IMR-90 (cell line): ENCODE measurements around the gene FGGY.

ENCODE experiments used
- CEBPB ChIP-seq: IDR thresholded peaks from 2 replicates; pipeline ENCODE4 v1.6.1; 2012; ENCODE audit warnings: low read depth, low read length, improper control_type of control experiment
- CHD1 ChIP-seq: IDR thresholded peaks from 2 replicates; pipeline ENCODE4 v1.6.1; 2012; ENCODE audit warnings: low read depth, low read length, improper control_type of control experiment
- CTCF ChIP-seq: conservative IDR thresholded peaks from 2 replicates; pipeline ENCODE4 v1.5.1; 2012; ENCODE audit warnings: mild to moderate bottlenecking, low read depth, low read length, improper control_type of control experiment
- FOS ChIP-seq: fragments of 150-350 bp; IDR thresholded peaks from 2 replicates; pipeline ENCODE4 v1.6.1; 2016; ENCODE audit warnings: low read depth, low read length
- MAFK ChIP-seq: IDR thresholded peaks from 2 replicates; pipeline ENCODE4 v1.6.1; 2012; ENCODE audit warnings: low read depth, low read length, improper control_type of control experiment
- NFE2L2 ChIP-seq: fragments of 150-350 bp; IDR thresholded peaks from 2 replicates; pipeline ENCODE4 v1.6.1; 2016; ENCODE audit warnings: low read depth, mild to moderate bottlenecking, low read length
- POLR2A ChIP-seq: IDR thresholded peaks from 2 replicates; pipeline ENCODE4 v1.6.1; 2012; ENCODE audit warnings: mild to moderate bottlenecking, low read depth, low read length
- RAD21 ChIP-seq: IDR thresholded peaks from 2 replicates; pipeline ENCODE4 v1.6.1; 2012; ENCODE audit warnings: low read length, improper control_type of control experiment
- SMC3 ChIP-seq: fragments of 150-350 bp; IDR thresholded peaks from 2 replicates; pipeline ENCODE4 v1.6.1; 2016; ENCODE audit warnings: low read depth, mild to moderate bottlenecking, antibody characterized with exemption, low read length, moderate library complexity
- USF2 ChIP-seq: fragments of 150-350 bp; IDR thresholded peaks from 2 replicates; pipeline ENCODE4 v1.6.1; 2017; ENCODE audit warnings: mild to moderate bottlenecking, antibody characterized with exemption, low read length, low read depth
- TF ChIP-seq, protein P1 (sequence below): fragments of 150-350 bp; IDR thresholded peaks from 2 replicates; pipeline ENCODE4 v1.6.1; 2016; ENCODE audit warnings: low read depth, mild to moderate bottlenecking, low read length, moderate library complexity, borderline replicate concordance

DNA sequence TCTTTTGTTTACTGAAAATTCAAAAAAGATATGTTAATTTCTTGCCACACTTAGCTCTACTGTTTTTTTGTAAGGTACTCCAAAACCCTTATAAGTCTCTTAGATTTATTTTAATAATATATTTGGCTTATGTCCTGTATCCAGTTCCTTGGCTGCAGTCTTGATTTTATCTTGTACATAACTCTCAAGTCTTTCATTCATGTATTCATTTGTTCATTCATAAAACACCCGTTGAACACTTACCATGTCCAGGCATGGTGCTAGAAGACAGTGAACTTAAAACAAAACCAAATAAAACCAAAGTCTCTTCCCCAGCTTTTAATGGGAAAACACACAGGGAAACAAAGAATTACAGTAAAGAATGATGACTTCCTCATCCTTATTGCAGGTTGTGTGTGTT, 215.8 kb downstream of the FGGY start:
- TF ChIP-seq CHD1, result no peak
- no peak for TF ChIP-seq POLR2A
- TF ChIP-seq USF2, result no peak
- no peak for TF ChIP-seq CTCF
- TF ChIP-seq MAFK, result no peak
- no peak for TF ChIP-seq NFE2L2
- no peak for TF ChIP-seq SMC3
- no peak for TF ChIP-seq RAD21
- no peak for TF ChIP-seq FOS
- TF ChIP-seq CEBPB, result no peak
- TF ChIP-seq, protein P1, sequence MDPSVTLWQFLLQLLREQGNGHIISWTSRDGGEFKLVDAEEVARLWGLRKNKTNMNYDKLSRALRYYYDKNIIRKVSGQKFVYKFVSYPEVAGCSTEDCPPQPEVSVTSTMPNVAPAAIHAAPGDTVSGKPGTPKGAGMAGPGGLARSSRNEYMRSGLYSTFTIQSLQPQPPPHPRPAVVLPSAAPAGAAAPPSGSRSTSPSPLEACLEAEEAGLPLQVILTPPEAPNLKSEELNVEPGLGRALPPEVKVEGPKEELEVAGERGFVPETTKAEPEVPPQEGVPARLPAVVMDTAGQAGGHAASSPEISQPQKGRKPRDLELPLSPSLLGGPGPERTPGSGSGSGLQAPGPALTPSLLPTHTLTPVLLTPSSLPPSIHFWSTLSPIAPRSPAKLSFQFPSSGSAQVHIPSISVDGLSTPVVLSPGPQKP, result no peak
